KG1 (cell line): ENCODE results near the gene THAP8.
"Not testable (repeated sequence)": the region's sequence is repeated elsewhere in the genome, so short reads cannot be mapped to it uniquely, and the experiment has no call there.

ENCODE experiments used
- DNase-seq: peaks from one replicate; lab custom pipeline; 2025; lab: John Stamatoyannopoulos, UW

The THAP8 gene

DNA sequence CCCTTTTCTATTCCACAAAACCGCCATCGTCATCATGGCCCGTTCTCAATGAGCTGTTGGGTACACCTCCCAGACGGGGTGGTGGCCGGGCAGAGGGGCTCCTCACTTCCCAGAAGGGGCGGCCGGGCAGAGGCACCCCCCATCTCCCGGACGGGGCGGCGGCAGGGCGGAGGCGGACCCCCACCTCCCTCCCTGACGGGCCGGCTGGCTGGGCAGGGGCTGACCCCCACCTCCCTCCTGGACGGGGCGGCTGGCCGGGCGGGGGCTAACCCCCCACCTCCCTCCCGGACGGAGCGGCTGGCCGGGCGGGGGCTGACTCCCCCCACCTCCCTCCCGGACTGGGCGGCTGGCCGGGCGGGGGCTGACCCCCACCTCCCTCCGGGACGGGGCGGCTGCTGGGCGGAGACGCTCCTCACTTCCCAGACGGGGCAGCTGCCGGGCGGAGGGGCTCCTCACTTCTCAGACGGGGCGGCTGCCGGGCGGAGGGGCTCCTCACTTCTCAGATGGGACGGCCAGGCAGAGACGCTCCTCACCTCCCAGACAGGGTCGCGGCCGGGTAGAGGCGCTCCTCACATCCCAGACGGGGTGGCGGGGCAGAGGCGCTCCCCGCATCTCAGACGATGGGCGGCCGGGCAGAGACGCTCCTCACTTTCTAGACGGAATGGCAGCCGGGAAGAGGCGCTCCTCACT, 14.9 kb upstream of the THAP8 start:
- not testable (repeated sequence) for DNase-seq

DNA sequence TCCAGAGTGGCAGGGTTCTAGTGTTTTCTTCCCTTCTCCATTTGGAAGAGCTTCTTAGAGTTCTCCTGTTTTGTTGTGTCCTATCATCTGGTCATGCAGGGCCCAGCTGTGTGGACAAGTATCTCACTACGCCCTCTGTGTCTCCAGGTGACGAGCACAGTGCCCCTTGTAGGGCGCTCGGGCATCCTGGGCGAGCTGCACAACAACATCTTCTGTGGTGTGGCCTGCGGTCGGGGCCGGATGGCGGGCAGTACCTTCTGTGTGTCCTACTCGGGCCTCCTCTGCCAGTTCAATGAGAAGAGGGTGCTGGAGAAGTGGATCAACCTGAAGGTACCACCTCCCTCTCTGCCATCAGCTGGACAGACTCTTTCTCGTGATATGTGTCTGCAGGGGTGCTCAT, 13.6 kb upstream of the THAP8 start:
- DNase-seq, result no peak

DNA sequence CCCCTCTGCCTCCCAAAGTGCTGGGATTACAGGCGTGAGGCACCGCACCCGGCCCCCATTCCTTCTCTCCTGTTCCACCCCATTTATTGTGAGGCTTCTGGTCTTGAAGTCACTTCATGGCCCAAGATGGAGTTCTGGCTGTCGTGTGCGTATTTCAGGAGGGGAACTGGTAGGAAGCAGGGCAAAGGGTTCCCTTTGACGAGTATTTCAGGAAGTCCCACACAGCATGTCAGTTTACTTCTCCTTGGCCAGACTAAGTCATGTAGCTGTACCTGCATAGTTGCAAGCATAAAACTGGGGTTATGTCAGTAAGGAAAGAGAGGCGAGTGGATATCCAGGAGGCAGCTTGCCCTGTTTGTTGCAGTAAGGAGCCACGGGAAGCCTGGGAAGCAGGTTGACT, 10.7 kb upstream of the THAP8 start:
- no peak for DNase-seq

DNA sequence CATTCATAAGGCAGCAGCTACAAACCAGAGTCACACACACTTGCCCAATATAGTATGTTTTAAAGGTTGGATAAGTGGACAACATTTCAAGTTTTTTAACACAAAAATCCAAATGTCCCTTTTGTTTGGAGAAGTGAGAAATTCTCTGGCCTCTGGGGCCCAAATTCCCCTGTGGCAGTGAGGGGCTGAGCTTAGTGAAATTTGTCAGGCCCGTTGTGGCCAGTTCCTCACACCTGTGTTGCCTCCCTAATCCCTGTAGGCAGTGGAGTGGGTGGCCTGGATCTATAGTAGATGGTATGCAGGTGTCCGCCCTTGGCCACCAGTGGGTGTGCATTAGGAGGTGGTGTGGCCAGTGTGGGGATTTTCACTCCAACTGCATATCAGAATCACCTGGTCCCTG, 7.3 kb upstream of the THAP8 start:
- no peak for DNase-seq

DNA sequence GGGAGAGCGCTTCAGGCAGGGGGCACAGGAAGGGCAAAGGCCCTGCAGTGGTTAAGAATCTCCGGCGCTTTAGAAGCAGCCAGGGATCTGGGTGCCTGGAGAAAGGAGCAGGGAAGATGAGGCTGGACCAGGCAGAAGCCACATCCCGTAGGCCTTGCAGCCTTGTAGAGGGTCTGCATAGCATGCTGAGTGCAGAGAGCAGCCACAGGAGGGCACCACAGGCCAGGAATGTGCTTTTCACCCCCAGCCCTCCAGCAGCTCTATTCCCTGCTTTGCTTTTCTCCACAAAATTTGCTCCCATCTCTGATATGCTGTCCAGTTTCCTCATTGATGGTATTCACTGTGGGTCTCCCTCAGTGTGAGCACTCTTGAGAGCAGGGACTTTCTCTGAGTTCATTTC, 6.3 kb upstream of the THAP8 start:
- no peak for DNase-seq

DNA sequence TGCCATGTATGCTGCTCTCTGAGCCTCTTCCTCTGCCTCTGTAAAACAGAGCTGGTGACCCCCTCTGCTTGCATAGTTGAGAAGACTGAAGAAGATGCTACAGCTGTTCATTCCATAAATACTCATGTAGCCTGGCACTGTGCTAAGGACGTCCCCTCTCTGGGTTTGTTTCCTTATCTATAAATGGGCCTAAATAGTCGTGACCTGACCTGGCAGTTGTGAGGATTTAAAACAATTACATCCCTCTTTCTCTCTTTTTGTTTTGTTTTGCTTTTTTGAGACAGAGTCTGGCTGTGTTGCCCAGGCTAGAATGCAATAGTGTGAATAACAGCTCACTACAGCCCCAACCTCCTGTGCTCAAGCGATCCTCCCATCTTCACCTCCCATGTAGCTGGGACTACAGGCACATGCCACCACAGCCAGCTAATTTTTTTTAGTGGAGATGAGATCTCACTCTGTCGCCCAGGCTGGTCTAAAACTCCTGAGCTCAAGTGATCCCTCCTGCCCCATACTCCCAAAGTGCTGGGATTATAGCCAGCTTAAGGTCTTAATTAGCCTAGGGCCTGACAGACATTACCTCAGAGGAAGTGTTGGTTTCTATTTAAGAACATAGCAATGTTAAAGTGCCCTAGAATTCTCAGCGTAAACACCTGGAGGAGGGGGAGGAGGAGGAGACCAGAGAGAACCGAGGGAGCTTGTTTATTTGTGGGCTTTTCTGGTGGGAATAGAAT, 5.3 kb upstream of the THAP8 start:
- DNase-seq, result no peak

DNA sequence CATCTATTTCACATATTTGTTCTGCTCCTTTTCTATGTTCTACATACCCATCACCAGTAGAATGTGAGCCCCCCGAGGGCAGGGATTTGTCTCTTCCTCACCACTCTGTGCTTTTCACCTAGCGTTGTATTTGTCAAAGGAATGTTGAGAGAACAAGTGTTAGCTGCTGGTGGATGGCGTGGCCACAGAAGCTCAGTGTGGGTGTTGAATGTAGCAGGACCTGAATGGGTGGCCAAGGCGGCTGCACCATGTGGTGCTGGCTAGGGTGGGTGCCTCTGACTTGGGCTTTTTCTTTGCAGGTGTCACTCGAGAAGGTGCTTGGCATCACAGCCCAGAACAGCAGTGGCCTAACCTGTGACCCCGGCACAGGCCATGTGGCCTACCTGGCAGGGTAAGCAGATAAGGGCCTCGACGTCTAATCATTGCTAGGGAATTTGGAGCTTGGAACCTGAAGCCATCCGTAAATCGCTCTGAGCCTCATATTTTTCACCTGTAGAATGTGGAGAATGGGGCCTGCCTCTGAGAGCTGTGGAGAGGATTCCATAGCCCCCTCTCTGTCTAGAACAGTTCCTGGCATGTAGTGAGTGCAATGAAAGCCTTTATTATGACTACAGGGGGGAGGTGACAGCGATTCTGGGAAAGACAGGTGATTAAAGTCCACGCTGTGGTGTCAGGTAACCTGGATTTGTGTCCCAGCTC, 4.5 kb upstream of the THAP8 start:
- no peak for DNase-seq

DNA sequence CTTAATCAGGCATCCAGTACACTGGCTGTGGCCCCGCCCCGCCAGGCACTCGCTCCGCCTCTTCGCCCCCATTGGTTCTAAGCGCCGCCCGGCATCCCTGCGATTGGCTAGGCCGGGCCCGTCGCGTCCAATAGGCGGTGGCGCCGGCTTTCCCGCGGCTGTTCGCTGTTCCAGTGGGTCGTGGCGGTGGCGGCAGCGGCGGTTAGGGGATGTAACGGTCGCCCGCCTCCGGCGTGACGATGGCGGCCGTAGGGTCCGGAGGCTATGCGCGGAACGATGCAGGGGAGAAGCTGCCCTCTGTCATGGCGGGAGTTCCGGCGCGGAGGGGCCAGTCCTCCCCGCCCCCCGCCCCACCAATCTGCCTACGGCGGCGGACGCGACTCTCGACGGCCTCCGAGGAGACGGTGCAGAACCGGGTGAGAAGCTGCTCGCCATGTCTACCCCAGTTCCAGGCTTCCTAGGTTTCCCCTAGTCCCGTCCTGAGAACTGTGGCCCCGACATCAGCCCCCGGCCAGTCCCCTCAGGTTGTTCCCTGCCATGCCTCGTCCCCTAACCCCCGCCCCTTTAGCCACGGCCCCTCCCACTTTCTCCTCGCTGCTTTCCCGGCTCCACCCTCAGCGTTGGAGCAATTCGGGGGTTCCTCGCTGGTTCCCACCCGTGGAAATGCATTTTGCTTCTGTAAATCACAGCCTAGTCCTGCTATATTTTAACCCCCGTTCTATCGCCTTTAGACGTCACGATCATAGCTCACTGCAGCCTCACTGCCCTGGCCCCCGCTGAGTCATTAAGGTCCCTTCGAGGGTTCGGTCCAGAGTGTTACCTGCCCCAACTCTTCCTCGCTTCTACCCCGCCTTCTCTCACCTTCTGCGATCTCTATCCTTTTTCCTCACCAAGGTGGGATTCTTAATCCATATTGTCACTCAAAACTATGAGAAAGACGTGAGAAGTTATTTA, 925 bp upstream of the THAP8 start, which contains the start of gene WDR62:
TSS of gene WDR62 (plus strand) at position 165 of the 954 bp plus-strand sequence. CDS start at position 240, 75 bp downstream.
- DNase-seq, result peak; percentile 99

DNA sequence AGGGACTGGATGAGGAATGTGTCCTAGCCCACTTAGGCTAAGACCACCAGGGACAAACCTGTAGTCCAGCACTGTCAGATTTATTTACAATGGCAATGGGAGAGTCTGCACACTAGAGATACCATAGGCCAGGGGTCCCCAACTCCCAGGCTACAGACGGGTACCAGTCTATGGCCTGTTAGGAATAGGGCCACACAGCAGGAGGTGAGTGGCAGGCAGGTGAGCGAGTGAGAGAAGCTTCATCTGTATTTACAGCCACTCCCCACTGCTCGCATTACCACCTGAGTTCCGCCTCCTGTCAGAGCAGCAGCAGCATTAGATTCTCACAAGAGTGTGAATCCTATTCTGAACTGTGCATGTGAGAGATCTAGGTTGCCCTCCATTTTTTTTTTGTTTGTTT, 2.4 kb downstream of the THAP8 start:
- DNase-seq, result no peak

DNA sequence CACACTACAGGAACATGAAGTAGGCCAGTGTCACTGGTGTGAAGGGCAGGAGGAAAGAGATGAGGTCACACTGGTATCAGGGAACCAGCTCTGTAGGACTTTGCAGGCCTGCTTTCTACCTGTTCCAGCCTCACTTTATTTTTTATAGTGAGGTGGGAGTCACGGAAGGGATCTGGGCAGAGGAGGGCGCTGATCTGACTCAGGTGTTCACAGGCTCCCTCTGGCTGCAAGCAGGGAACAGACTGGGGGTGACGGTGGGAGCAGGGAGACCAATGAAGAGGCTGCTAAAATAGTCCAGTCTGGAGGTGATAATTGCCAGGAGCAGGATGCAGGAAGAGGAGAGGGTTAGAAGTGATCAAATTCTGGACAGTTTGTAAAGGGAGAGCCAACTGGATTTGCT, 2.8 kb downstream of the THAP8 start:
- DNase-seq, result no peak

DNA sequence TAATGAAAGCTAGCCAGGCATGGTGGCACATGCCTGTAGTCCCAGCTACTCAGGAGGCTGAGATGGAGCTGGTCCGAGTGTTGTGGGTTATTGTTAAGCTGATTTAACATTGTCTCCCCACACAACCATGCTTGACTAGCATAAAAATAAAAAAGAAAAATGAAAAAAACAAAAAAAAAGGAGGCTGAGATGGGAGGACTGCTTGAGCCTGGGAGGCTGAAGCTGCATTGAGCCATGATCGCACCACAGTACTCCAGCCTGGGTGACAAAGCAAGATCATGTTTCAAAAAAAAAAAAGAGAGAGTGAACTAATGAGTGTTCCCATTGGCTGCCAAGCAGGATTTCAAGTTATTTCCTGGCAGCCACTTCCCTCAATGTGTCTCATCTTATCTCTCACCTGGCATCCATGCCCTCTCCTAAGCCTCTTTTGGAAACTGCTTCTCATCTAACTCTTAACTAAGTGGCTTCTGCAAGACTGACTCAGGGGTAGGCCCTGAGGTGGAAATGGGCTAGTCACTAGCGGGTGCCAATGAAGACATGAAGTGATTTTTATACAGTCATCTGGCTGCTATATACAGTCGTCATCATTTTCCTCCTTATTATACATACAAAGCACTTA, 4.9 kb downstream of the THAP8 start:
- DNase-seq, result no peak

DNA sequence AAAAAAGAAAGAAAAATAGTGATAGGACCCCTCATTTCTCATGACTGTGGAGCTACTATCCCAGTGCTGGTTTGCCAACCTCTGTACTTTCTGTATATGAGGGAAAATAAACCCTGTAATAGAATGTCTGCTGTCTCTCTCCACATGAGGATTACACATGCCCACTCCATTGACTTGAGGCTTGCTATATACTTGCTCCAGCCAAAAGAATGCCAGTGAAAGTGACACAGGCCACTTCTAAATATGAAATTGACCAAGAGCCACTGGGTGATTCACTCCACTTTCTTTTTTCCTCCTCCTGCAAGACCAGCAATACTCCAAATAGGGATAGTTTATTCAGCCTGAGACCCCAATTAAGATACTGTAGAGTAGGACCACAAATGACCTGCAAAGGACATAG, 6.2 kb downstream of the THAP8 start:
- DNase-seq, result no peak

DNA sequence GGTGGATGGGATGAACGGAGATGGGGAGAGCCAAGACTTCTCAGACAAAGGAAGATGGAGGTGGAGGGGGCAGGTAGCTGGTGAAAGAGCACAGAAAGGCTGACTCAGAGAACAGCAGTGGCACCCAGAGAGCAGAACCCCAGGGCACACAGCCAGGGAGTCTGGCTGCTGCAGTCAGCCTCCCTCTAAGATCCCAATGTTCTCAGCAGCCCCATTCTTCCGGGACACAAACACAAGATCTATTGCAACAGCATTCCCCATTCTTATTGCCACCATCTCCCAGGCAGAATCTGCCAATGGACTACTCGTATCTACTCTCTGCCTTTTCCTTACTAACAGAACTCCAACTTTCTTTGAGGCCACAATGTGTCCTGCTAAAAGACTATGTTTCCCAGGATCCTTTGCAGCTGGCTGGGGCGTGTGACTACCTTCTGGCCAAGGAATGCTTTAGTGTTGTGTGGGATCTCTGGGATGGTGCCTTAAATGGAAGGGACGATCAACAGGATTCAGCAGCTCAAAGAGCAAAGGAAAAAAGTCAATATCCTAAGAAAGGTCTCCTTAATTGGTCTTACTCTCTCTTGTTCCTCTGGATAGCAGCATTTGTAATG, 7.5 kb downstream of the THAP8 start:
- DNase-seq, result no peak

DNA sequence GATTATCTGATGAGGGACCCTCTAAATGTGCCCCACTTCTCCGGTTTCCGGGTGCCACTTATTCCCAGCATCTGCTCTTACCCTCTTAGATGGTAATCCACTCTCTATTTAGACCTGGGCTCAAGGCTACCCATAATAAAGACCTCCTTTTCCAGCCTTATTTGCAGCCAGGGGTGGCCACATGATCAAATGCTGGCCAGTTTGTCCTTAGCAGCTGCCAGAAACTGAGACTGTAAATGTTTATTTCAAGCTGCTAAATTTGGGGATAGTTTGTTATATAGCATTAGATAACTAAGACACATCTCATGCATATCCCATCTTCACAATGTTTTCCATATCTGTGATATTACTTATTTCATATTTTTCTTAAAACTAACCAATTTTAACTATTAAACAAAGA, 10.1 kb downstream of the THAP8 start:
- DNase-seq, result no peak

DNA sequence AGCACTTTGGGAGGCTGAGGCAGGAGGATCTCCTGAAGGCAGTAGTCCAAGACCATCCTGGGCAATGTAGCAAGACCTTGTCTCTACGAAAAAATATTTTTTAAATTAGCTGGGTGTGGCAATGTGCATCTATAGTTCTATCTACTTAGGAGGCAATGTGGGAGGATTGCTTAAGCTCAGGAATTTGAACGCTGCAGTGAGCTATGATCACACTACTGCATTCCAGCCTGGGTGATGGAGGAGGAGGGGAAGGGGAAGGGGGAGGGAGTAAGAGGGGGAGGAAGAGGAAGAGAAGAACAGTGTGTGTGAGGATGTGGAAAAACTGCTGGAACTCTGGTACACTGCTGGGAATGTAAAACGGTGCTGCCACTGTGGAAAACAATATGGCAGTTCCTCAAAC, 12.3 kb downstream of the THAP8 start:
- DNase-seq, result no peak

DNA sequence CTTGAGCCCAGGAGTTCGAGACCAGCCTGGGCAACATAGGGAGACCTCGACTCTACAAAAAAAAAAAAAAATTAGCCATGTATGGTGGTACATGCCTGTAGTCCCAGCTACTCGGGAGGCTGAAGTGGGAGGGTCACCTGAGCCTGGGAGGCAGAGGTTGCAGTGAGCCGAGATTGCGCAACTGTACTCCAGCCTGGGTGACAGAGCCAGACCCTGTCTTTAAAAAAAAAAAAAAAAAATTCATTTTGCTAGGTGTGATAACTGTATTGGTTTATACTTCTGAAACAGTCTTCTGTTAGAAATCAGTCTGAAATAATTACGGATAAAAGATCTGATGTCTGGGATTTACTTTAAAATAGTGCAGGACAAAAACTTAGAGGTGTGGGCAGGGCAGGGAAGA, 13.0 kb downstream of the THAP8 start:
- DNase-seq, result not testable (repeated sequence)

DNA sequence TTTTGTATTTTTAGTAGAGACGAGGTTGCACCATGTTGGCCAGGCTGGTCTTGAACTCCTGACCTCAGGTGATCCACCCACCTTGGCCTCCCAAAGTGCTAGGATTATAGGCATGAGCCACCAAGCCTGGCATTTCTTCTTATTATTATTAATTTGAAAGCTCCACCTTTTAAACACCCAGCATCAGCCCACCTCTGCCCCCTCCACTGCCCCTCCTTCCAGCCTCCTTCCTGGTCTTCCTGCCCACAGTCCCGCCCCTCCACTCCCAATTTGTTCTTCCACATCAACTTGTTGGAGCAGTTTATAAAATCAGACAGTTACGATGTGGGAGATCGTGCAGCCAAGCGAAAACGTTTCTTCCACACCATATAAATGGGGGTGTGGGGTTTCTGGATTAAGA, 13.6 kb downstream of the THAP8 start:
- DNase-seq, result no peak

DNA sequence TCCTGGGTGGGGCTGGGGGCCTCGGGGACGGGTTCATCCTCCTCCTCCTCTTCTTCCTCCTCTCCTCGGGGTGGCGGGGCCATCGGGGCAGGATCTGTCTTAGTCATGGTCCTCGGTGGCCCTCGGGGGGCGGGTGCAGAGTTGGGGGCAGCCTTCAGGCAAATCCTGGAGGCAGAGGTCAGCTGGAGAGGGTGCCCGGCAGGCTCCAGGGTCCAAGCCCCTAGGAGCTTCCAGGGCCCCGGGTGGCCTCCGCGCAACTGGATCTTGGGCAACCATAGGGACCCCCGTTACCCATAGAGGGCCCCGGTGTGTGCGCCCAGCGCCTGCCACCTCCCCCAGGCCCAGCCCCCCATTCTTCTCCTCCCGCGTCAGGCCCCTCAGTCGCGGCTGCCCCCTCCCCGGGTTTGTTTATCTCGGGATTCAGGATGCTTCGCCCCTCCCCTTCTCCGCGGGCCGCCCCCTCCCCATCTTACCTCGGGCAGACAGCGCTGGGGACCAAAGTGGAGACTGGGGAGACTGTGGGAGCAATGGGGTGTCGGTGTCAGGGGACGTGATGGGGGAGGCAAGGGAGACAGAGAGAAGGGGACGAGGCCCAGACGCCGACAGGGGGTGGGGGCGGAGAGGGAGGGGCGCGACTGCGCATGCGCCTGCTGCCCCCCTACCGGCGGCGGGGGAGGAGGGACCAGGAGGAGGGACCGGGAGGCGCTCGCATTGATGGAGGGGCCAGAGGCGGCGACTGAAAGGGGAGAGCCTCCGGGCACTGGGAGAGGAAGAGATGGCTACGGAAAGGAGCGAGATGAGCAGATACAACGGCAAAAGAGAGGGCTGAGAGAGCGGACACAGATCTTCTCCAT, 21.6 kb downstream of the THAP8 start, which contains the start of gene CLIP3:
TSS of gene CLIP3 (minus strand) at position 623 of the 854 bp plus-strand sequence. CDS start at position 107, 516 bp downstream.
- no peak for DNase-seq

DNA sequence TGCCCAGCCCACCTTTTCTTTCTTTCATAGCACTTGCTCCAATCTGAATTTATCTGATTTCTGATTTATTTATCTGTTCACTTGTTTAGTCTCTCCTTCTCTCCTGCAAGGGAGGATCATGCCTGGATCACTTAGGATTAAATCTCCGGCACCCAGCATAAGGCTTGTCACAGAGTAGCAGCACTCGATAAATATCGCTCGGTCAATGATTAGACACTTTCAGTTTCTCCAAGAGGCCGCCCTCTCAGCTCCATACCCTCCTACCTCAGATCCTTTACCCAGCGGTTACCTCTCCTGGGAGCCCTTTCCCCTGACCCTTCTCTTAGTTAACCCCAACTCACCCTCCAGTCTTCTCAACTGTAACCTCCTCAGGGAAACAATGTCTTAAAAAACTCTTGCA, 22.8 kb downstream of the THAP8 start:
- no peak for DNase-seq
